OCI-M2 (cell line): ENCODE measurements around the gene PTMA.
"Not testable (repeated sequence)": the region's sequence is repeated elsewhere in the genome, so short reads cannot be mapped to it uniquely, and the experiment has no call there.

ENCODE experiments used
- DNase-seq: peaks from one replicate; lab custom pipeline; 2025; ENCODE audit not compliant: unreplicated experiment; lab: John Stamatoyannopoulos, UW

The PTMA gene, protein sequence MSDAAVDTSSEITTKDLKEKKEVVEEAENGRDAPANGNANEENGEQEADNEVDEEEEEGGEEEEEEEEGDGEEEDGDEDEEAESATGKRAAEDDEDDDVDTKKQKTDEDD

DNA sequence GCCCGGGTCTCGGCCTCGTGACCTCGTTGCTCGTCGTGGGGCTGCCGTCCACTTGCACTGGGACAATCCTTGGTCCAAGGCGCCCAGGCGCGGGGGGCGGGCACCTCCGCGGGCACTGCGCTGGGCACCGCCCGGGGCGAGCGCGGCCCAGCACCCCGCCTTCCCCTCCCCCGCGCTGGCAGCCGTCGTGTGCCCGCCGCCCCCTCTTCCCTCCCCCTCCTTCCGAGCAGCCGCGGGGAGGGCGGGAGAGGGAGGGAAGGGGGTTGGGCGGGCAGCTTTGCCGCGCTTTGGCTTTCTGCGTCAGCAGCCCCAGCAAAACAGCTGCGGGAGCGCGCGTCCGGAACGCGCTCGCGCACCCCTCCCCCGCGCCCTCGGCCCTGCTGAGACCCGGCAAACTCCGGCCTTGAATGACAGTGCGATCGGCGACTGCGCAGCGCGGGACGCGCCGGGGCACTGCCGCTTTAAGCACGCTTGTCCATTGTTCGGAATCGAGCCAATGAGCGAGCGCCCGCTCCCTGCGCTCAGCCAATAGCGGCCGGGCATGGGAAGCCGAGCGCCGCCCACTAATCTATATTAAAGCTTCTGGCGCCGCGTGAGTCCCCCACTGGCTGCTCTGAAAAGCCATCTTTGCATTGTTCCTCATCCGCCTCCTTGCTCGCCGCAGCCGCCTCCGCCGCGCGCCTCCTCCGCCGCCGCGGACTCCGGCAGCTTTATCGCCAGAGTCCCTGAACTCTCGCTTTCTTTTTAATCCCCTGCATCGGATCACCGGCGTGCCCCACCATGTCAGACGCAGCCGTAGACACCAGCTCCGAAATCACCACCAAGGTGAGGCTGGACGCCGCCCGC, at the start of gene PTMA:
Gene PTMA (plus strand): TSS at position 599 of the 846 bp plus-strand sequence. CDS start 182 bp downstream, at position 781.
- DNase-seq: peak; percentile 92

DNA sequence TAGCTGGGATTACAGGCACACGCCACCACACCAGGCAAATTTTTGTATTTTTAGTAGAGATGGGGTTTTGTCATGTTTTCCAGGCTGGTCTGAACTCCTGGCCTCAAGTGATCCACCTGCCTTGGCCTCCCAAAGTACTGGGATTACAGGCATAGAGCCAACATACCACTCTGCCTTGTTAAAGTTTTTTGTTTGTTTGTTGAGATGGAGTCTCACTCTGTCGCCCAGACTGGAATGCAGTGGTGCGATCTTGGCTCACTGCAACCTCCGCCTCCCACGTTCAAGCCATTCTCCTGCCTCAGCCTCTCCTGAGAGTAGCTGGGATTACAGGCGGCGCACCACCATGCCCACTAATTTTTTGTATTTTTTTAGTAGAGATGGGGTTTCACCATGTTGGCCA, 48.3 kb upstream of the PTMA start:
- DNase-seq: not testable (repeated sequence)

DNA sequence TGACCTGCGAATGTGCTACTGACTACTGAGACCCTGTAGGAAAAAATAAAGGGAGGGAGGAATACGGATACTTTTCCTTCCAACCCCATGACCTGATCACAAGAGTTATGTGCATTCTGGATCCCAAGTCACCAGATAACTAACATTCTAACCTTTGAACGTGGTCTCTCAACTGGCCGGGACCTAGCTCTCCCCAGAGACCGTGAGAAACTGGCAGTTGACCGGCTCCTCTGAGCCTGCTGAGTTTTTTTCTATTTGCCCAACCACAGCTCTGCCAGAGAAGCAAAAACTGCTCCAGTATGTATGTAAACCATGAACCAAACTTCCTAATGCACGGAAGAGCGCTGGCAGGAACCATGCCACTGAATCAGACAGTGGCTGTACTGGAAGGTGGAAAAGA, 47.5 kb upstream of the PTMA start:
- DNase-seq: no peak

DNA sequence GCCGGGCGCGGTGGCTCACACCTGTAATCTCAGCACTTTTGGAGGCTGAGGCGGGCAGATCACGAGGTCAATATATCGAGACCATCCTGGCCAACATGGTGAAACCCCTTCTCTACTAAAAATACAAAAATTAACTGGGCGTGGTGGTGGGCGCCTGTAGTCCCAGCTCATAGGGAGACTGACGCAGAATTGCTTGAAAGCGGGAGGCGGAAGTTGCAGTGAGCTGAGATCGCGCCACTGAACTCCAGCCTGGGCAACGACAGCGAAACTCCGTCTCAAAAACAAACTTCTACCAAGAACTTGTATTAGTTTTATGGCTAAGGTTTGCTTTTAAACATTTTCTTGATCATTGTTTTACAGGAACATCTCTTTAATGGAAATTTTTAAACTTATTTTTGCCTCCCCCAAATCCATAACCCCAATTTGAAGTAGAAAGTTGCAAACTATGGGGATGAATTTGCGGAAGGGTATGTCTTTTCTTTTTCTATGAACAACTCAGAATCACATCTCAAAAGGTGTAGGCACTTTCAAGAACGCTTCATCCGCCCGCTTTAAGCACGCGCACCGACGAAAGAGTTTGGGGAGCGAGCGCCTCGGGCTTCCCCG, 46.8 kb upstream of the PTMA start:
- DNase-seq: no peak

DNA sequence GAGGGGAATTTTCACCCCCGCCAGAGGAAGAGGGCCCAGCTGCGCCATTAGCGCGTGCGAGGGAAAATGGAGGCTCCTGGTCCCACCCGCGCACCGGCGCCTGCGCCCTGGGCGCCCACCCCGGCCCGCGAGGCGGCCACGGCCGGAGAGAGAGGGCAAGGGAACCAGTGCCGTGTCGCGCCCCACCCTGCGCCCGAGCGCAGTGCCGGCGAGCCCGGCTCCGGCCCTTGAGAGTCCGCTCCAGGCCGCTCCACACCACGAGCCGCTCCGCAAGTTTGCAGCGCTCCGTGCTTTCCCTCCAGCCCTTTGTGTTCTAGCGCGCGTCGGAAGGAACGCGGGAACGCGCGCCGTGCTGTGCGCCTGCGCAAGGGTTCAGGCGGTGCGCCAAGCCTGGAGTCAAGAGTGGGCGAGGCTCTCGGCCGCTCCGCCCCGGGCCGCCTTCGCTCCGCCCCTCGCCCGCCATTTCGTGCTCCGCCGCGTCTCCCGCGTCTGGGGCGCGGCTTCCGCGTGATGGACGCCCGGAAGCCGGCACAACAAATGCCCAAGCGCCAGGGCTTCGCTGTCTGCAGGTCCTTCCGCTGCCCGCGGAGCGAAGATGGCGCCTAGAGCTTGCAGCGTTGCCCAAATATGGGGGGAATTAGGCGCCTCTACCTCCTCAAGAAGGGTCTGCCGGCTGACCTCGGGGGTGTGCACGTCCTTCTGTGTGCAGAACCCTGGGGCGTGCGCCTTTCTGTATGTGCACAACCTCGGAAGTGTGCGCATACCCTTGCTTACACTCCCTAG, 46.1 kb upstream of the PTMA start:
- peak; percentile 54 for DNase-seq

DNA sequence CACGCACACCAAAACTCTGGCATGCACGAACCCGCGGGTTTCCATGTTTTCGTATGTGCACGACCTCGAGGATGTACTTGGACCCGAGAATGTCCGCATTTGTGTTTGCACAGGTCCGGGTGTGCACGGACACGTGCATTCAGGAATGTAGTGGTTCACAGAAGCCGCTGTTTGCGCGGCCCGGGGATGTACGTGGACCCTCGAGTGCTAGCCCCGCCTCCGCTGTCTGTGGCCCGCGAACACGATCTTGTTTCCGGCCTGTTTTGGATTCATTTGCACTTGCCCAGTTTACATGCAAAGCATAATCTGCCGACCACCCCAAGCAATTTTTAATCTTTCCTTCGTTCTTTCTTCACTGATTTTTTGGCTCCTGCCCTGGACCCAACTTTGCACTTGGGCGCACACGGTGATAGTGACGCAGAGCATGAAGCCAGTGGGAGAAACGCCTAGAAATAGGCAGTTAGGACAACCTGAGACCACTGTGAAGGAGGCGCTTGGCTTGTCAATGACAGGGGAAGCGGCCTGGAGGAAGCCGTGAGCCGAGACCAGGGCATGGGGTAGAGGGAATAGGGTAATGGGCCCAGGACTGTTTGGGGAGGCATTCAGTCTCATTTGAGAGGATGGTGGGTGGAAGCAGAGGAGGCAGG, 45.4 kb upstream of the PTMA start:
- DNase-seq: no peak

DNA sequence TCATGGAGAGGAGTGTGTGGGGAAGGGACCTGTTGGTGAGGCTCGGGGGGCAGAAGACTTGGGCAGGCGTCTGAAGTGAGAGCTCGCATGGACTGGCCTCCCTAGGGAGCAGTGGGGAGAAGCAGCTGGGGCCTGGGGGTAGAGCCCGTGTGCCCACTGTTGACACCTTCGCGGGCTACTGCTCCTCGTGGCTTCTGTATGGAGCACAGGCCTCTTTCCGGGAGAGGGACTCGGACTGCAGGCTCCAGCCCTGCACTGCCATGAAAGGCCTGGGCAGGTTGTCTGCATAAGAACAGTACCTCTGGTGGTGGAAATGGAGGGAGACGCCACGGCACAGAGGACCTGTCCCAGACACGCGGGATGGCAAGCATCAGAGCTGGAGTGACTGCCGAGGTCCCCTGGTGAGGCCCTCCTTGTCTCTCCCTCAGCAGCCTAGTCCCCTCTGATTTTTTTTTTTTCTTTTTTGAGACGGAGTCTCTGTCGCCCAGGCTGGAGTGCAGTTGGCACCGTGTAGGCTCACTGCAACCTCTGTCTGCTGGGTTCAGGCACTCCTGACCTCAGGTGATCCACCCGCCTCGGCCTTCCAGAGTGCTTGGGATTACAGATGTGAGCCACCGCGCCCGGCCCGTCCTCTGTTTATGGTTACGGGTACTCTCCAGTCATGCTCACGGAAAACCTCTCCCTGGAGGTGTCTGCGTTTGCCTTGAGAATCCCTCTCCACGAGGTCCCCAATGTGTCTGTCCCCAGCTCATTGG, 44.7 kb upstream of the PTMA start:
- DNase-seq: no peak

DNA sequence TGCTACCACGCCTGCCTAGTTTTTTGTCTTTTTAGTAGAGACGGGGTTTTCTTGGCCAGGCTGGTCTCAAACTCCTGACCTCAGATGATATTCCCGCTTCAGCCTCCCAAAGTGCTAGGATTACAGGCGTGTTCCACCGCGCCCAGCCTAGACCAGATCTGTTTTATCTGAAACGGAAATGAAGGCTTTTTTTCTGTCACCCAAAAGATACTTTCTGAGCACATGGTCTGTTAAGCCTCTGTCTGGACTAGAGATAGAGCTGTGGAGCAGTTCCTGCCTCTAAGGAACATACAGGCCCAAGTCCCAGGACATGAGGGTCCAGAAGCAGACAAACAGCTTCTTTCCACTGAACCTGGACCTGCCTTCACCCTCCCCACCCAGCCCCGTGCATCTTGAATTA, 43.6 kb upstream of the PTMA start:
- peak; percentile 73 for DNase-seq

DNA sequence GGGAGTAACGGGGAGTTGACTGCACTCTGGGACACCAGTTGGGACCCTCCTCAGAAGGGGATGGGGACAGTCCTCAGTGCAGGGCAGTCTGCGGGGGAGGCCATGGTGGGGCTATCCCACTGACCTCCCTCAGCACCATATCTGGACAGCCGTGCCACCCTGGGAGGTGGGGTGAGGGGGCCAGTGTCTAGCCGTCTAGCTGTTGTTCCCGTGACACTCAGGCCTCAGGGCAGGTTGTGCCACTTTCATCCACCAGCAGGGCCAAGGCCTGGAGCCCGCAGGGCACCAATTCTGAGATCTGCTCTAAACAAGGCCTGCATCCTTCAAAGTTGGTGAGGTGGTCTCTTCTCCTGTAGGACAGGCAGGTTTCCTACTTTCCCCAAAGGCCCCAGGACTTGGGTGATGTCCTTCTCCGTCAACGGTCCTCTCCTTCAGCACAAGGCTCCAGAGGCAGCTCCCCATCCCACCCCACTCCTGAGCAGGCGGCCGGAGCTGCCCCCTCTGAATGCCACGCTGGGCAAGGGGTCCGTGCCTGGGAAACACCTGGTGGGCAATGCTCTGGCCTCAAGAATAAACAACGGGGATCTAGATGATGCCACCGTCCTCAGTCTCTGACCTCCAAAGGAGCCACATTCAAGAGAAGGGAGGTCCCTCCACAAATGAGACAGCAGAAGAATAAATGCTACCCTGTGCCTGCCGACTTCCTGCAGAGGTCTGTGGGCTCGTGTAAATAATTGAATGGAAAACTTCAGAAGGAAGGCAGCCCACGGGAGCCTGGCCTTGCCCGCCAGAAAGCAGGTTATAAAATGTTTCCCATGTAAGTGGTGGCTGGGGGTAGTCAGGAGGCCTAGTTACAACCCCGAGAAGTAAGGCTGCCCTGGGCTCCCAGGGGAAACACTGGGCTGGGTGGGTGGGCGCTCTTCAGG, 42.8 kb upstream of the PTMA start:
- DNase-seq: no peak

DNA sequence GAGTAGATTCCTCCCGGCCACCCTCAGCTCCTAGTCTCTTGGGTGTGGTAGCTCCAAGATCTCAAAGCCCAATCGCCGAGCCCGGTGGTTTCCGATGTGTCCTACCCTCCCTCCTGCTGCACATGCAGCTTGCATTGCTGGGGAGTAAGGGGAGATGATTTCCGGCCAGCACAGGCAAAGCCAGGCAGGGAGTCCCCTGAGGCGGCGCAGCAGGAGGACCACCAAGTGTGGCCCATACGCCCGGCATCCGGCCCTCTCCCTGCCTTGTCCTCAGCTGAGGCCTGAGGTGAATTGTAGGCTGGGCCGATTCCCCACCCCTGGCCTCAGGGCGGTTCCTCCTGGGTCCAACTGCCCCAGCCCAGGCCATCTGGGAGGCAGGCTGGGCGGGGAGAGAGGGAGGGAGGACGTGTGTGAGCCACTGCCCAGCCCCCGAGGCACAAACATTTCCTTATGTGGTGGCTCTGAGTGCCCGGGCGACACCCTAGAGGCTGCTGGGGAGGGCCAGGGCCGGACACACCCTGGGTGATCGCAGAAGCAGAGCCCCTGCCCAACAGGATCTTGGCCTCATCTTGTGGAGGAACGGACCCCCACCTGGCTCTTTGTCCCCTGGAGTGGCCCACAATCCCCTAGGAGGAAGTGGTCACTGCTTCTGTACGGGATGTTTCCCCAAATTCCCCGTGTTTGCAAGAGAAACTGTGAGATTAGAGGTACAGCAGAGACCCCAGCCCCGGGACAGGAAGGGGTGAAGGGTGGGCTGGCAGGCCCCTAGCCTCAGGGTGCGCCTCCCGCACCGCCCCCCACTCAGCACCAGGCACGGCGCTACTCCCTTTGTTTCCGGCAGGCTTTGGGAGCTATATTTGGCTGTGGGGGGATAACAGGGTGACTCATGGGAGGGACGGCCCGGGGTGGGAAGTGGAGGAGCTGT, 41.9 kb upstream of the PTMA start:
- DNase-seq: peak; percentile 89

DNA sequence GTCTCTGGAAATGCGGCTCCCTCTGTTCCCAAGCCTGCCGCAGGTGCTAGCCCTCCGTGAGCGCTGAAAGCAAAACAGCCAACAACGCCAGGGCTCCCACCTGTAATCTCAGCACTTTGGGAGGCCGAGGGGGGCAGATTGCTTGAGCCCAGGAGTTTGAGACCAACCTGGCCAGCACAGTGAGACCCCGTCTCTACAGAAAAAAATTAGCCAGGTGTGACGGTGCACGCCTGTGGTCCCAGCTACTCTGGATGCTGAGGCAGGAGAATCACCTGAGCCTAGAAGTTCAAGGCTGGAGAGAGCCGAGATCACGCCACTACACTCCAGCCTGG, 41.3 kb upstream of the PTMA start:
- DNase-seq: no peak

DNA sequence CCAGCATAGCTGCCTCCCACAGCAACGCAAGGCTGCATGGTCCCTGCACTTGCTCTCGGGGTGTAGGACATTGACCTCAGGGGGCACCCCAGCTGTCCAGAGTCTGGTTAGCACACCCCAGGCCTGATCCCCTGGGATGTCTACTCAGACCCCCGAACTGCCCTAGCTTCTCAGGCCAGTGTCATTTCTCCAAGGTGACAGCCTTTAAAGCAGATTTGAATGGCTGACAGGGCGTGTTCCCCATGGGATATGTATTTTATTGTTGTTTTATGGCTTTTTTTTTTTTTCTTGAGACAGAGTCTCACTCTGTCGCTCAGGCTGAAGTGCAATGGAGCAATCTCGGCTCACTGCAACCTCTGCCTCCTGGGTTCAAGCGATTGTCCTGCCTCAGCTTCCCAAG, 40.8 kb upstream of the PTMA start:
- no peak for DNase-seq

DNA sequence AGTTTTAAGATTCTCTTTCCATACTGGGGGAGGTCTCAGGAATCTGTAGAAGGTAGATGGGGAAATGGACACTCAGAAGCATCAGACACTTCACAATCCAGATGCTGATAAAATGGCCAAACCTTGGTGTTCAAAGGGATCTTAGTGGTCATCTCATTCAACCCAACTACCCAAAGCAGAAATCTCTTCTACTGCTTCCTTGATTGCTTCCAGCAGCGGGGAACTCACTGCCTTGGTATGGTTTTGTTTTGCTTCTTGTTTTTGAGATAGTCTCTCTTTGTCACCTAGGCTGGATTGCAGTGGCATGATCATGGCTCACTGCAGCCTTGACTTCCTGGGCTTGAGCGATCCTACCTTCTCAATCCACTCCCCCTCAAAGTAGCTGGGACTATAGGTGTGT, 39.3 kb upstream of the PTMA start:
- DNase-seq: no peak

DNA sequence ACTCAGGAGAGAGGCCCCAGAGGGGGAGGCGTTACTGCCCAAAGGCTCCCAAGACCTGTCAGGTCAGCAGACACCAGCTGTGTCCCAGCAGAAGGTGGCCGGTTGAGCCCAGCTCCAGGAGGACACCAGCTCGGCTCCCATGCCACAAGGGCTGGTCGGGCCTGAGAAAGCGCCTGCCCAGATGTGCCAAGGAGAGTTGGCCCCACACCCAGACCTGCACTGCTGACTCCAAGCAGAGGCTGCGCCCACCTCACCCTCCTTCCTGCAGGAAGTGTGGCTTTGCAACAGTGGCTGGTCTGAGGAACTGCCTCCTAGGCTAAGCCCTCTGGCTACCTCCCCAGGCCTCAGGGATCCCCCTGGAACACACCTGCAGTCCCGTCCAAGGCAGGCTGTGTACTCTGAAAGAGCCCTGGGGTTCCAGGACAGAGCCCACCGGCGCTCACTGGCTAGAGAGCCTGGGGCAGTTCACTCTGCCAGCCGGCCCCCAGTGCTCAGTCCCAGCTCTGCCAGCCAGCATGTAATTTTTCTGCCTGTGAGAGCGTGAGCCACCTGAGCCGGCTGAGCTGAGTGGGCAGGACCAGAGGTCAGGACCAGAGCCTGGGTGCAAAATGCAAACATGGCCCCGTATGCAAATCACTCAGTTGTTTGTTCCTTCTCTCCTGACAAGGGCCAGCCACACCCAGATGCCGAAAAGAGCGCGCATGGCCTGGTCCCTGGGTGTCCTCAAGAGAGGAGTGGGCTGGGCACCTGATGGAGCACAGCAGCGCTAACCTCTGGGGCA, 36.9 kb upstream of the PTMA start:
- DNase-seq: no peak

DNA sequence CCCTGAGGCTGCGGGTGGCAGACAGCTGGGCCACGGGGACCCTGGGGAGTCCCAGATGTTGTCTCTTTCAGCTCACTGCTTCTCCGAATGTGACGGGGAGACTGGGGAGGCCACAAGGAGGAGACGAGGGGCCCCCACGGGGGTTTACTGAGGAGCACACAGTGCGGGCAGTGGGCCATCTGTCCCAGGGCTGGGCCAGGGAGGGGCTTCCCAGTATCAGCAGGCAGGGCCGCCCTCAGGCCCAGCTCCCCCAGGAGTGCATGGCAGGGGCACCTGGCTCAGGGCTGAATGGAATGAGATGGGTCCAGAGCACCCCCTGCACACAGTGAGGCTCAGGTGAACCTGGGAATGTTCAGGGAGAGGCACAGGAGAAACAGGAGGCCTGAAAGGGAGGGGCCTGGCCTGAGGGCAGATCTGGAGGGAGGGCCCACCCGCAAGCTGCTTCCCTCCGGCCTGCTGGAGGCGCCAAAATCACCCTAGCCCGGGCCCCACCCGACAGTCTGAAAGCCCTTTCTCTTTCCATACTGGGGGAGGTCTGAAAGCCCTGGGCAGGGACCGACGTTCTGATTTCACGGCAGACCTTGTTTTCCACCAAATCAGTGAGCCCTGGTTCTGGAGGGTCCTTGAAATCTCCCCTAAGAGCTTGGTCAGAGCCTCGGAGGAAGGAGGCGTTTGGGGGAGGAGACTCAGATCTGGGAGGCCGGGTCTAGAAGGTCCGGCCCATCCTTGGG, 35.5 kb upstream of the PTMA start:
- no peak for DNase-seq

DNA sequence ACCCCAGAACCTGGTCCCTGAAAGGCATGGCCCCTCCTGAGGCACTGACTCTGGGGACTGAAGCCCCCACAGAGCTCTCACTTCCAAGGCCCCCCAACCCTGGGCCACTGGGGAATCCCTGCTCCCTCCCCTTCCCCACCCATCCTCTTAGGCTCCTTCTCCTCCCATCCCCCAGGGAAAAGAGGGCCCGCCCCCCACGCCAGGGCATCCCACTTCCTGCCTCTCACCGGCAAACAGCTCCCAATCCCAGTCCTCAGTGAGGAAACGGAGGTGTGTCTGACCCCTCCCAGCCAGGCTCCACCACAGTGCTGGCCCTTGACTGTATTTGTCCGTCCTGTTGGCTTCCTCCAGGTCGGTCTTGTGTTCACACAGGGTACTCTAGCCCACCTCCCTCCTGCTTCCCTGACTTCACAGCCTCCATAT, 35.0 kb upstream of the PTMA start:
- DNase-seq: no peak
